MCF 10A (cell line): Measurements from ENCODE around the gene ATP7B. TPM values are rescaled to one million over a fixed set of nuclear protein-coding genes. Genes with fewer than 3 reads are reported as not detected.
"Not testable (repeated sequence)": the region's sequence is repeated elsewhere in the genome, so short reads cannot be mapped to it uniquely, and the experiment has no call there.

Source experiments
- BruUV-seq: library from RNA; stranded (reverse); fragments of 400-500 nt; replicated peaks from 2 replicates; lab custom pipeline; 2021; lab: Mats Ljungman, UMichigan
- CTCF ChIA-PET: fragments of 300-600 bp; sonication (Branson Sonifier 250); formaldehyde crosslinking; extraction: SDS; loops from one replicate; lab custom pipeline; 2021; ENCODE audit warnings: antibody characterized with exemption, inconsistent platforms; lab: Yijun Ruan, JAX
- POLR2A ChIA-PET: fragments of 300-600, 350-650 bp; sonication (Branson Sonifier 250); formaldehyde crosslinking; extraction: SDS; loops from one replicate; lab custom pipeline; 2020; ENCODE audit warnings: antibody characterized with exemption, inconsistent platforms; lab: Yijun Ruan, JAX
- DNase-seq: peaks from one replicate; pipeline ENCODE4 v3.0.0-alpha.2; 2018; ENCODE audit not compliant: unreplicated experiment
- H3K27ac Mint-ChIP-seq: one replicate; pipeline ENCODE4 v1.8.0; 2022; ENCODE audit warnings: mild to moderate bottlenecking, low read depth, mixed read lengths; ENCODE audit not compliant: unreplicated experiment
- H3K27me3 Mint-ChIP-seq: one replicate; pipeline ENCODE4 v1.8.0; 2022; ENCODE audit warnings: mixed read lengths; ENCODE audit not compliant: insufficient read depth, unreplicated experiment
- H3K36me3 Mint-ChIP-seq: one replicate; pipeline ENCODE4 v1.8.0; 2022; ENCODE audit warnings: mild to moderate bottlenecking, moderate library complexity, mixed read lengths; ENCODE audit not compliant: insufficient read depth, unreplicated experiment
- H3K4me1 Mint-ChIP-seq: one replicate; pipeline ENCODE4 v1.8.0; 2022; ENCODE audit warnings: mixed read lengths; ENCODE audit not compliant: insufficient read depth, unreplicated experiment
- H3K4me3 Mint-ChIP-seq: one replicate; pipeline ENCODE4 v1.8.0; 2022; ENCODE audit warnings: mild to moderate bottlenecking, moderate library complexity, mixed read lengths; ENCODE audit not compliant: unreplicated experiment
- H3K9me3 Mint-ChIP-seq: one replicate; pipeline ENCODE4 v1.8.0; 2022; ENCODE audit warnings: mixed read lengths; ENCODE audit not compliant: unreplicated experiment
- CTCF ChIP-seq: fragments of 200-600 bp; IDR thresholded peaks from one replicate; pipeline ENCODE4 v1.8.0; 2022; ENCODE audit warnings: antibody characterized with exemption, mild to moderate bottlenecking; ENCODE audit not compliant: unreplicated experiment
- intact Hi-C: fragments of 100-400 bp; cut with micrococcal nuclease; formaldehyde crosslinking; loops from 2 replicates; pipeline ENCODE4 v1.14.1; 2022
- total RNA-seq: library from RNA; stranded (reverse); gene quantifications from 2 replicates; pipeline ENCODE4 v1.2.3, GENCODE V29; 2022

ATP7B gene
- total RNA-seq, 1 experiment from 2014 or later: 3.2 TPM

DNA sequence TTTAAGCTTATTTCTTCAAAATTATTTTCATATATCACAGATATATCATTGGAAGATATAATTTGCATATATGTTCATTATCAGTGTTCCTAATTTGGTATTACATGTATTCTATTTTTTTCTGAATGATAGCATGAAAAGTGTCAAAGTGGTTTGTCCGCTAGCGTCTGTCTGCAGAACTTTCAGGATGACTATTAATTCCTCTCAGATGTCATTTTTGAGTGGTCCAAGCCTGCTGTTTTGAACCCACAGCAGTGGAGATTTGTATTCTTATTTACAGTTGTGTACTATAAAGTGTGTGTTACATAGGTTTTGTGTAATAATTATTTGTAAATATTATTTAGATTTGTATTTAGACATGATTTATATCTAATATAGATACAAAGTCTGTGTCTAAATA is 21.8 kb upstream of the ATP7B start:
- no TSS peak for BruUV-seq
- no peak overlapping the region for H3K27ac Mint-ChIP-seq

GRCh38 chr13:52030401-52030800 is 19.2 kb upstream of the ATP7B start:
- H3K9me3 Mint-ChIP-seq: peaks cover 13% of the 10 kb centered on the region

More for the DNA sequence above, 21.8 kb upstream of the ATP7B start:
- Mint-ChIP-seq H3K4me1 (peaks cover 9% of the 10 kb centered on the region), H3K36me3 (peaks cover 23% of the 10 kb centered on the region), H3K27me3 (no peaks in the 10 kb centered on the region), H3K4me3 (no peak overlapping the region), H3K9me3 (peaks cover 7% of the 10 kb centered on the region)
- no peak for TF ChIP-seq CTCF
- intact Hi-C loops: no loop called here
- ChIA-PET CTCF (no interaction called here), POLR2A (interaction anchor here (0.7 to 1.6 kb wide), 2 partner anchors 20 to 71 kb away, joined by 3 to 4 read pairs; partner anchors contain the start of gene ALG11)
- no peak for DNase-seq

DNA sequence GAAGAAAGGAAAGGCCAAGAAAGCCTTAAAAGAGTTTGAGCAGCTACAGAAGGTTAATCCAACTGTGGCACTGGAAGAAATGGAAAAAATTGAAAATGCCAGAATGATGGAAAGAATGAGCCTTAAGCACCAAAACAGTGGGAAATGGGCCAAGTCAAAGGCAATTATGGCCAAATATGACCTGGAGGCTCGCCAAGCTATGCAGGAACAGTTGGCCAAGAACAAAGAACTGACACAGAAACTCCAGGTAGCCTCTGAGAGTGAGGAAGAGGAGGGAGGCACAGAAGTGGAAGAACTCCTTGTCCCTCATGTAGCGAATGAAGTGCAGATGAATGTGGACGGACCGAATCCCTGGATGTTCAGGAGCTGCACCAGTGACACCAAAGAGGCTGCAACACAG is 18.3 kb upstream of the ATP7B start:
- H3K36me3 Mint-ChIP-seq: peaks cover 37% of the 10 kb centered on the region
- H3K27ac Mint-ChIP-seq: no peak overlapping the region
- TF ChIP-seq CTCF: no peak
- DNase-seq: peak; percentile 22
- no peak overlapping the region for H3K4me3 Mint-ChIP-seq
- intact Hi-C loops: no loop called here
- POLR2A ChIA-PET: interaction anchor here (1.3 kb wide), 1 partner anchor 17 kb away, joined by 3 read pairs; the partner anchor contains the start of gene ALG11
- H3K9me3 Mint-ChIP-seq: peaks cover 13% of the 10 kb centered on the region
- CTCF ChIA-PET: interaction anchor here (0.5 to 1.2 kb wide), 4 partner anchors 26 to 421 kb away, joined by 3 to 4 read pairs (median 4); no protein-coding TSS in a partner anchor
- no TSS peak for BruUV-seq
- H3K27me3 Mint-ChIP-seq: no peaks in the 10 kb centered on the region
- peaks cover 32% of the 10 kb centered on the region for H3K4me1 Mint-ChIP-seq

More at GRCh38 chr13:52030401-52030800, 19.2 kb upstream of the ATP7B start:
- ChIA-PET POLR2A (interaction anchor here (0.5 to 1.3 kb wide), 2 partner anchors 18 to 151 kb away, joined by 3 read pairs; partner anchors contain the start of gene ALG11), CTCF (interaction anchor here (0.6 to 1.2 kb wide), 3 partner anchors 10 to 118 kb away, joined by 3 to 4 read pairs (median 3); no protein-coding TSS in a partner anchor)
- H3K27me3 Mint-ChIP-seq, H3K4me3 Mint-ChIP-seq, DNase-seq, intact Hi-C loops, H3K27ac Mint-ChIP-seq: not testable (repeated sequence)
- H3K36me3 Mint-ChIP-seq: peaks cover 29% of the 10 kb centered on the region
- peaks cover 27% of the 10 kb centered on the region for H3K4me1 Mint-ChIP-seq
- BruUV-seq: TSS peak; percentile 5

DNA sequence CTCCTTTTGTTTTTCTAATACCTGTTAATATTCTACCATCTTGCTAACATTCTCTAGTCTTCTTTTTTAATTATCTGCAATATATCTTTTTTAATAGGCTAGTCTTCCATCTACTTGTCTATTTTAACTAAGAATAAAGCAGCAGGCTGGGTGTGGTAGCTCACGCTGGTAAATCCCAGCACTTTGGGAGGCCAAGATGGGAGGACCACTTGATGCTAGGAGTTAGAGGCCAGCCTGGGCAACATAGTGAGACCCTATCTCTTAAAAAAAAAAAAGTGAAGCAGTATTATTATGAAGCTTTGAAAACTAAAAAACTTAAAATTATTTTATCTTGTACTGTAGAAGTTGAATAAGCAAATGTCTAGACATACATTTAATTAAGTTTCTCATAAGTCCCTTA is 16.6 kb upstream of the ATP7B start:
- H3K27ac Mint-ChIP-seq: no peak overlapping the region
- no TSS peak for BruUV-seq
- H3K9me3 Mint-ChIP-seq: peaks cover 13% of the 10 kb centered on the region
- peaks cover 53% of the 10 kb centered on the region for H3K36me3 Mint-ChIP-seq
- intact Hi-C loops: no loop called here
- DNase-seq: no peak
- H3K27me3 Mint-ChIP-seq: no peaks in the 10 kb centered on the region
- peaks cover 32% of the 10 kb centered on the region for H3K4me1 Mint-ChIP-seq
- TF ChIP-seq CTCF: no peak
- ChIA-PET POLR2A (interaction anchor here (1.0 to 2.9 kb wide), 2 partner anchors 15 to 29 kb away, joined by 3 to 12 read pairs; partner anchors contain the start of gene ALG11), CTCF (interaction anchor here (0.6 to 1.6 kb wide), 4 partner anchors 12 to 406 kb away, joined by 3 to 4 read pairs (median 4); no protein-coding TSS in a partner anchor)
- no peak overlapping the region for H3K4me3 Mint-ChIP-seq
